ENCODE results near the gene LTC4S. TPM values are rescaled to one million over a fixed set of nuclear protein-coding genes. Genes with fewer than 3 reads are reported as not detected.
"Not testable (repeated sequence)": the region's sequence is repeated elsewhere in the genome, so short reads cannot be mapped to it uniquely, and the experiment has no call there.

Gene LTC4S, protein sequence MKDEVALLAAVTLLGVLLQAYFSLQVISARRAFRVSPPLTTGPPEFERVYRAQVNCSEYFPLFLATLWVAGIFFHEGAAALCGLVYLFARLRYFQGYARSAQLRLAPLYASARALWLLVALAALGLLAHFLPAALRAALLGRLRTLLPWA
- 26.0 TPM for total RNA-seq

DNA sequence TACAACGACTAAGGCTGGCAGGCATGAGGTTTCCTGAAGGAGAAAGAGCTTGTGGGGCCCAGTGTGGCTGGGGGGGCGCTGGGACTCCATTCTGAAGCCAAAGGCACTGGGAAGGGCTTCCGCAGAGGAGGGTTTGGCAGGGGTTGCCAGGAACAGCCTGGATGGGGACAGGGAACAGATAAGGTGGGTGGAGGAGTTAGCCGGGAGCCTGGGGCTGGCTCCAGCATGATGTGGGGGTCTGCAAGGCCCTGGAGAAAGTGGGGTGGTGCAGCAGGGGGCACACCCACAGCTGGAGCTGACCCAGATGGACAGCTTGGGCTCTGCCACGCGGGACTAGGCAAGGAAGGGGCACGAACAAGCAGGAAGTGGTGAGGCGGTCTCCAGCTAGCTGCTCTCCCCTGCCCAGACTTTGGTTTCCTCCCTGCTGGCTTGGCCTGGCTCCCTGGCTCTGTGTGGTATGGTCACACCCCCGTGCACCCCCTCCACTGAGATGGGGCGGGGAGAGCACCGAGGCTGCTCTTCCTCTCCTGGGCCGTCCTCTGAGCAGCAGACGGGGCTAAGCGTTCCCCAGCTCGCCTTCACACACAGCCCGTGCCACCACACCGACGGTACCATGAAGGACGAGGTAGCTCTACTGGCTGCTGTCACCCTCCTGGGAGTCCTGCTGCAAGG is at the start of gene LTC4S:
Gene LTC4S, plus strand, starts transcription at position 519 of the 672 bp plus-strand sequence. Its CDS starts 95 bp downstream, at position 614.
- DNase-seq (ENCODE audit: low spot score): peak; percentile 83

DNA sequence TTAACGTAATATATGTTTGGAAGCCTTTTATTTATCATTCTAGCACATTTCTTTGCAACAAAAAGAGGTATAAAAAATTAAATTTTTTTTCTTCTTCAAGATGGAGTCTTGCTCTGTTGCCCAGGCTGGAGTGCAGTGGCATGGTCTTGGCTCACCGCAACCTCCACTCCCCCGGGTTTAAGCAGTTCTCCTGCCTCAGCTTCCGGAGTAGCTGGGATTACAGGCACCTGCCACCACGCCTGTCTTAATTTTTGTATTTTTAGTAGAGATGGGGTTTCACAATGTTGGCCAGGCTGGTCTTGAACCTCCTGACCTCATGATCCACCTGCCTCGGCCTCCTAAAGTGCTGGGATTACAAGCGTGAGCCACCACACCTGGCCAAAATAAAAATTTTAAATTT is 49.7 kb upstream of the LTC4S start:
- not testable (repeated sequence) for DNase-seq (ENCODE audit: low spot score)

DNA sequence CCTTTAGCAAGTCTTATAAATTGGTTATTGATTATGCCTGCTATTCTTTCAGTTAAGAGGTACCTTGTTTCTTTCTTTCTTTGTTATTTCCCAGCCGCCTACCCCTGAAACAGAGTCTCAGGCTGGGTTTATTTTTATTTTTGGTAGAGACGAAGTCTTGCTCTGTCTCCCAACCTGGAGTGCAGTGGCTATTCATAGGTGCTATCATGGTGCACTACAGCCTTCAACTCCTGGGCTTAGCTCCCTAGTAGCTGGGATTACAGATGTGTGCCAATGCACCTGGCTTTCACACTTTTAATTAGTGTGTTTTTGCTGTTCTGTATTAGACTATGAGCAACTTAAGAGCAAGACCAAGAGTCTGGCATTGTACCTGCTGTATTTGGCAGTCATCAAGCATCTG is 46.9 kb upstream of the LTC4S start:
- DNase-seq (ENCODE audit: low spot score): no peak

DNA sequence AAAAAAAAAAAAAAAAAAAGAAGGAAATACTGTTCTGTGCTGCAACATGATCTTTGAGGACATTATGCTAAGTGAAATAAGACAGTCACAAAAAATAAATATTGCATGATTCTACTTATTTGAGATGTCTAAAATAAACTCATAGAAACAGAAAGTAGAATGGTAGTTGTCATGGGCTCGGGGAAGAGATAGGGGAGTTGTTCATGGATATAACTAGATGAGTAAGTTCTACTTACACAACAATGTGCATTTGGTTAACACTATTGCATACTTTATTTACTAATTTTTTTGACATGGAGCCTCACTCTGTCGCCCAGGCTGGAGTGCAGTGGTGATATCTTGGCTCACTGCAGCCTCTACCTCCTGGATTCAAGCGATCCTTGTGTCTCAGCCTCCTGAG is 46.0 kb upstream of the LTC4S start:
- DNase-seq (ENCODE audit: low spot score): no peak

DNA sequence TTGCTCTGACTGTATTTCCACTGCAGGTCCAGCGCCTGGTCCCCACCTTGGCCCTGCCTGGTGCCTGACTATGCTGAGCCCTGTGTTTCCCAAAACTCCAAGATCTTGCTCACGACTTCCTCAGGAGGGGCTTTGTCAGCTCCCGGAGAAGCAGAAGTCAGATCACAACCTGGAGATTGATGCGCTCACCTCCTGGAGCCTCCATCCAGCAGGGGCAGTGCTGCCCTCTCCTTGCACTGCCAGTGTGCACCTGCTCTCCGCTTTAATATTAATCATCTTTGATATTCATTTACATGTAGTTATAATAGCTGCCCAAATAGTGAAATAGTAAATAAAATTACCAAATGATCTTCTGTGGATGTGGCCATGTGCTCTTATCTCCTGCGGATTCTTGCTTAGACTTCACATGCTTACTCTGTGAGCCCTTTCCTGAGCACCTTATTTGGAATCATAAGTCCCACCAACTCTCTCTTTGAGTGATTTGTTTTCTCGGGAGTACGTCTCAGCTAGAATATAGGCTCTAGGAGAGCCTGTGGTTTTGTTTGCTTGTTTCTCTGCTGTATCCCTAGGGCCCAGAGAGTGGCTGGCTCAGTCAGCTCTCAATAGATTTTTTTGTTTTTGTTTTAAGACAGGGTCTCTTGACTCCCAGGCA is 43.8 kb upstream of the LTC4S start:
- DNase-seq (ENCODE audit: low spot score): no peak

DNA sequence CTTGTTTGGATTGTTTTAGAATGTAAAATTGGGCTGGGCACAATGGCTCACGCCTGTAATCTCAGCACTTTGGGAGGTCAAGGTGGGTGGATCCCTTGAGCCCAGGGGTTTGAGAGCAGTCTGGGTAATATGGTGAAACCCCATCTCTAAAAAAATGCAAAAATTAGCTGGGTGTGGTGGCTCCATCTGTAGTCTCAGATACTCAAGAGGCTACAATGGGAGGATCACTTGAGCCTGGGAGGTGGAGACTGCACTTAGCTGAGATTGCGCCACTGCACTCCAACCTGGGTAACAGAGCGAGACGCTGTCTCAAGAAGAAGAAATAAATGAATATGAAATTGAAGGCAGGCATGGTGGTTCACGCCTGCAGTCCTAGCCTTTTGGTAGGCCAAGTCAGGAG is 39.8 kb upstream of the LTC4S start:
- no peak for DNase-seq (ENCODE audit: low spot score)

DNA sequence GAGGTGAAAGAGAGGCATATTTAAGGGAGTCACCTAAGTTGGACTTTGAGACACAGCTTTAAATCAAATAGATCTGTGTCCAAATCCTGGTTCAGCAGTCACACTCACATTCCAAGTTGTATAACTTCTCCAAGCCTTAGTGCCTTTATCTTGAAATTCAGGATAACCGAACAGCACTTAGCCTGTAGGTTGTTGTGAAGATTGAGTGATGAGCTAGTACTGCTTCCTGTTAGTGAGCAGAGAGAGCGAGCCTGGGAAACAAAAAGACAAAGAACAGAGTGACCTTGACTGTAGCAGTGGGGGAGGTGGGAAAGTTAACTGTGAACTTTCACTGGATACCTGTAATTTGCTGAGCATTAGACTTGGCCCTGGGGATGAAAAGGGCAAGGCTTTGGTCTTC is 38.8 kb upstream of the LTC4S start:
- DNase-seq (ENCODE audit: low spot score): no peak

DNA sequence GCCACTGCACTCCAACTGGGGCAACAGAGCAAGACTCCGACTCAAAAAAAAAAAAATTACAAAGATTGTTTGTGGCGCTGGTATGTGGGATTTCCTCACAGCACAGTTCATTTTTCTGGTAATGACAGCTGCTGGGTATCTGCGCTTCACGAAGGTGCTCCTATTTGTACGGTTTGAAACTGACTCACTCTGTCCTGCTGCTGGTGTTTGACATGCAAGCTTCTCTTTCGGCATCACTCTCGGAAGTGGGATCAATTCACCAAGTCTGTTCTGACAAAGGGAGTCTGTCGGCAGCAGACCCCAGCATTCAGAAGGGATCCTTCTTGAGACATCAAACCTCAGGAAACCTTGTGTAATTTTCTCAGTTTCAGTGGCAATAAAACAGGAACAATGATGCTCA is 34.8 kb upstream of the LTC4S start:
- DNase-seq (ENCODE audit: low spot score): no peak

DNA sequence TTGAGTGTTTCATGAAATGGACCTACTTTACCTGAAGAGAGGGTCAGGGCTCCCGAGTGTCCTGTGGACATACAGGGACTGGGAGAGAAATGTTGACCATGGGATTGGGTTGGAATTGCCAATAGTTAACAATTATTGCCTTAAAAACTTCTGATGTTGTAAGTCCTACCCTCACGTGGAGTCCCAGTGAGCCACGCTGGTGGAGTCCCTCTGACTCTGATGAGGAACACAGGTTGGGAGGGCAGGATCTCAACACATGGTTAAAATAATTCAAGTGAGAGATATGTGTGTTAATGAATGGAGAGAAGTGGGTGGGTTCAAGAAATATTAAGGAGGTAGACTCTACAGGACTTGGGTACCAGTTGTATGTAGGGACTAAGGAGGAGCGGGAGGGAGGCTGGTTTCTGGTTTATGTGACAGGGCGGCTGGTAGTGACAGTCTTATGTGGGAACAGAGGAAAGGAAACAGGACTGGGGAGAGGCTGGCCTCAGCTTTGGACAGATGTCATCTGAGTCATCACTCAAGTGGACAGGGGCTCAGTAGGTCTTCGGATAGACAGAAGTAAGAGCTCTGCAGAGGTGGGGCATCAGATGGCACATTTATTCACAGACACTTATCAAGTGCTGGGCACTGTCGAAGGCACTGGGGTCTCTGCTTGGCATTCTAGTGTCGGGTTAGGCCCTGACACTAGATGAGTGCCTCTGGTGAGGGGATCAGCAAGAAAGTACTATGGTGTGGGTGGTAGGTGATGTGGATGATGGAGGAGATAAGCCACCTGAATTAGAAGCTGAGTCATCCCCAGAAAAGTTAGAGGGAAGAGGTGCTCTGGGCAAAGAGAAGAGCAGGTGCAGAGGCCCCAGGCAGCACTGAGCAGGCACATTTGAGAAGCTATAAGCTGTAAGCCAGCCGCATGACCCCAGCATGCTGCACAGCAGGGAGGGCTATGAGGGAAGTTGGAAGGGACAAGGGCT is 33.9 kb upstream of the LTC4S start:
- no peak for DNase-seq (ENCODE audit: low spot score)

DNA sequence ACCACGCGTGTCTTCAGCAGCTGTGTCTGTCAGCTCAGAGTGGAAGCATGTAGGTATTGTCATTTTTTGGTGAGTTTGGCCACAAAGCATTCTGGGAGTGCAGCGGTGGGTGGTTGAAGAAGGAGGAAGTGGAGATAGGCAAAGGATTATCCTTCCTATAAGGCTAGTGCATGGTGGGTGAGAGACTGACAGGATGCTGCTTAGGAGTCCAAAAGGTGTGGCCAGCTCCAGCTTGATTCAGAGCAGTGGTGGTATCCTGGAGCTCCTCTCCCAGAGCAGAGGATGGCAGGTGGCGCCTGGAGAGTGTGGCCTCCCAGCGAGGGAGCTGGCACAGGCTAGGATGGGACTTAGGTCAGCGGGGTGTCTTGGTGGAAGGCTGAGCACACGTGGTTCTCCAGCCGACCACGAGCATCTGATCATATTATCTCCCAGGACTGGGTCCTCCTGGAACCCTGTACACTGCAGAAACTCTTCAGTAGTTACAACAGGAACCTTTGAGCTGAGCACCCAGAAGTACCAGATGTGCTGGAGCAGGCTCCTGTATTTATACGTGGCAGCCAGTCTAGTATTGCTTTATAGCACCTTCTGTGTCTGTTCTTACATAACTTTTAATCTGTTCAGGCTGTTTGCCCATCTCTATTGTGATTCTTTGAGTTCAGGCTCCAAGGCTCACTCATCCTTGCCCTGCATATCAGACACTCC is 31.6 kb upstream of the LTC4S start:
- DNase-seq (ENCODE audit: low spot score): no peak

DNA sequence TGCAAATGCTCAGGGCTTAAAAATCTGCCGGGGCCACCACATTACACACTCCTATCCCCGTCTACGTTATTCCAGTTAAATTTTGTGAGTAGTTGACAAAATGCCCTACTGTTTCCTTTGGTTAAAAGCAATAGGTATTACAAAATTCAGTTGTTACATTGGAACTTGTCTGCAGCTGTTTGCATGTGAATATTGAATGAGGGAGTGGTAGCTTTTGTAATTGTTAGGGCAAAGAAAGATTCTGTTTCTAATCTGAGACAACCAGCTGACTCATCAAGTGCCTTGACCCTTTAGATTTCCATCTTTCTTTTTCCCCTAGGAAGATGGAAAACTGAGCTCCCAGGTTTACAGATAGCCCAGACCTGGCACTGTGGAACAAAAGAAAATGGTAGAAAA is 31.0 kb upstream of the LTC4S start:
- DNase-seq (ENCODE audit: low spot score): no peak

DNA sequence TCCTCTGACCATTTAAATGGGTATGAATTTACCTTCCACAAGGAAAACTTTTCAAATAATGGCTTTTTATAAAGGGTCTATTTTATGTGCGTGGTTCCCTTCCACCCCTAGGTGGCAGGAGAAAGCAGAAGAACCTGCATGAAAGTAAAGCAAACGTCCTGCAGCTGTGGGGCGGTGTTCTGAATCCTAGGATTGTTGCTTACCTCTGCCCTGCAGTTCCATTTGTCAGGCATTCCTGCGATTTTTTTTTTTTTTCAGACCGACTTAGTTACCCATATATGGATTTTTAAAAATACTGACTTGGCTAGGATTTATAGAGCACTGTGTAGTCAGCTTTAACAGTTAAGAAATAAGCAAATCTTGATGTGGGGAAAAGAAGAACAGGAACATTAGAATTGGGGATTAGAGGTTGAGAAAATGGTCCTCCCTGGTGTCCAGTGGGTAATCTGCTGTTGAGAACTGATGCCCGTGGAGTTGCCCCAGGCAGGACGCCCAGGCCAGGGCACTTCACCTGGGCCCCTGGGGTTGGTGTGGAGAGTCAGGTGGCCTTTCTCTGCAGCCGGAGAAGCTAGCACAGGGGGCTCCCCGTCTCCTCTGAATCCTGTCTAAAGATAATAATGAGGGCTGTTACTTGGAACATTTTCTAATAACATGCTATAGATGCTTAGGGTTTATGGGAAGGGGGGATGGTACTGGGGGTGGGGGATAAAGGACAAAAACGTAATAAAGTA is 30.4 kb upstream of the LTC4S start:
- DNase-seq (ENCODE audit: low spot score): peak; percentile 76

DNA sequence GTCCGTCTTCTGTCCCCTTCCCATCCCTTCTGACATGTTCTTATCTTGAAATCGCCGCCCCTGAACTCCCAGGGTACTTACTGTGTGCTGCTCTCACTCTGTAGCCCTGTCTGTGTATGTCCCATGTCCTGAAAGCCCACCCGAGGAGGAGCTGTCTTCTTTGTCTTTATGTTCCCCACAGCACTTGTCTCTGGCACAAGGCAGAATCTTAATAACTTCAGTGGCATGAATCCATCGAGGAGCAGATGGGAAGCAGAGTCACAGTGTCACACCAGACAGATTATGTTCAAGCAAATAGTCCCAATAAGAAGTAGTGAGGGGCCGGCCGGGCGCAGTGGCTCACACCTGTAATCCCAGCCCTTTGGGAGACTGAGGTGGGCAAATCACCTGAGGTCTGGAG is 29.7 kb upstream of the LTC4S start:
- DNase-seq (ENCODE audit: low spot score): no peak

DNA sequence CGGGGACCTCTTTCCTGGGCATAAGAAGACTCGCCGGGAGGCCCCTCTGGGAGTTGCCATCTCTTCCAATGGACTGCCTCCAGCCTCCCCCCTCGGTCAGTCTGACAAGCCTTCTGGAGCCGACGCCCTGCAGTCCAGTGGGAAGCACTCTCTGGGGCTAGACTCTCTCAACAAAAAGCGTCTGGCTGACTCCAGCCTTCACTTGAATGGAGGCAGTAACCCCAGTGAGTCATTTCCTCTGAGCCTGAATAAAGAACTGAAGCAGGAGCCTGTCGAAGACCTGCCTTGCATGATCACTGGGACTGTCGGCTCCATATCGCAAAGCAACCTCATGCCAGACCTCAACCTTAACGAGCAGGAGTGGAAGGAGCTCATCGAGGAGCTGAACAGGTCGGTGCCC is 28.4 kb upstream of the LTC4S start:
- DNase-seq (ENCODE audit: low spot score): no peak

DNA sequence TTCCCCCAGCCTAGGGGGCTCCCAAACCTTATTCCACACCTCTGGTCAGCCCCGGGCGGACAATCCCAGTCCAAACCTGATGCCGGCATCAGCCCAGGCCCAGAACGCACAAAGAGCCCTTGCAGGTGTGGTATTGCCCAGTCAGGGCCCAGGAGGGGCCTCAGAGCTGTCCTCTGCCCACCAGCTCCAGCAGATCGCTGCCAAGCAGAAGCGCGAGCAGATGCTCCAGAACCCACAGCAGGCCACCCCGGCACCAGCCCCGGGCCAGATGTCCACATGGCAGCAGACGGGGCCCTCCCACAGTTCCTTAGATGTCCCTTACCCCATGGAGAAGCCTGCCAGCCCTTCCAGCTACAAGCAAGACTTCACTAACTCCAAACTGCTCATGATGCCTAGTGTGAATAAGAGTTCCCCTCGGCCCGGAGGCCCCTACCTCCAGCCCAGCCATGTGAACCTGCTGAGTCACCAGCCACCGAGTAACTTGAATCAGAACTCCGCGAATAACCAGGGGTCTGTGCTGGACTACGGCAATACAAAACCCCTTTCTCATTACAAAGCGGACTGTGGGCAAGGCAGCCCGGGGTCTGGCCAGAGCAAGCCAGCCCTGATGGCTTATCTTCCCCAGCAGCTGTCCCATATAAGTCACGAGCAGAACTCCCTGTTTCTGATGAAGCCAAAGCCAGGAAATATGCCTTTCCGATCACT is 27.6 kb upstream of the LTC4S start:
- DNase-seq (ENCODE audit: low spot score): no peak

DNA sequence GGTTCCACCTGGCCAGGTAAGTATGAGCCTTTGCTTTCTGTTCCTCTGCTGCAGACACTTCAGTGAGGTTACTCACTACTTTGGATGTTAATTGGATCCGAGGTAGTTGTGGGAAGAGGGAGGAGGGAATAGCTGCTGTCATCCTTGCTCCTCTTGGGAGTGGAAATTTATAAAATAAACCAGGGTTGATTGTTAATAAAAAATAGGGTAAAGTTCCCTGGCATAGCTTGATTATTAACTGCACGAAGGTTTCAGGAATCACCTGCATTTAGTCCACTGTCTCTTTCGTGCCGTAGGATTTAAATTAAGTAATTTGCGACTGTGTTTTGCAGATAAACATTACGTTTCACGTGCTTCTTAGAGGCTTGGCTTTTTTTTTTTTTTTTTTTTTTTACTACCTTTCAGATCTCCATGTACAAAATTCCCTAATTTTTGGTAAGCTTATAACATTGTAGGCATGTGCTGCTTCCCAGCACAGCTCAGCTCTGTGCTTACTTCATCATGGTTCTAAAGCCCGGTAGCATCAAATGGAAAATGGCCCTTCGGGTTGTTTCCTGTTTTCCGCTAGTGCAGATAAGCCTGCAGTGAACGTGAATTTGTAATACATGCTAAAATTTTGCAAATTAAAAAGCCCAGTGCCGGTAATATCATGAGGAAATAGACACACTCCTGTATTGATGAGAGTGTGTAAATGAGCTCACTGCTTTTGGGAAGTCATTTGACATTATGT is 26.9 kb upstream of the LTC4S start:
- DNase-seq (ENCODE audit: low spot score): no peak

DNA sequence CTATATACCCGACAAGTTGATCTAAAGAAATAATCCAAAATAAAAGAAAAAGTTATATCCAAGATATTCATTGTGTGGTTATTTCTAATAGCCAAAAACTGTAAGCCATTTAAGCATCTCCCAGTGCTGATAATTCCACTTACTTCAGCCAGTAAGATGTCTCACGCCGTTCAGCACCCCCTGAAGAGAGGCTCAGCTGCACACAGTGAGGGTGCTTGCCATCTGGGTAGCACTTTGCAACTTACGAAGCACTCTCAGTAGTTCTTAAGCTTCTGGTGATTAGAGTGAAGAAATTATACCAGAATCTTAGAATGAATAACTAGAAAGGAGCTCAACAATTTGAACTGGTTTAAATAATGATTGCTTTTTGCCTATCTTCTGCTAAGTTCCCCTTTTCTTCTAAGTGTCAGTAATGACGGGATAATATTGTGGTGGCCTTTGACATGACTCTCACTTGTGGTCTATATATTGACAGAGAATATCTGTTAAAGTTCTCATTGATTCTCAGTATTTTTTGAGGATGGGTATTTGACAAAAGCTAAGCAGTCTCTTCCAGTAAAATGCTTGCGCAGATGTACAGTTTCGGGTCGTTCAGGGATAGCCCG is 26.2 kb upstream of the LTC4S start:
- no peak for DNase-seq (ENCODE audit: low spot score)

DNA sequence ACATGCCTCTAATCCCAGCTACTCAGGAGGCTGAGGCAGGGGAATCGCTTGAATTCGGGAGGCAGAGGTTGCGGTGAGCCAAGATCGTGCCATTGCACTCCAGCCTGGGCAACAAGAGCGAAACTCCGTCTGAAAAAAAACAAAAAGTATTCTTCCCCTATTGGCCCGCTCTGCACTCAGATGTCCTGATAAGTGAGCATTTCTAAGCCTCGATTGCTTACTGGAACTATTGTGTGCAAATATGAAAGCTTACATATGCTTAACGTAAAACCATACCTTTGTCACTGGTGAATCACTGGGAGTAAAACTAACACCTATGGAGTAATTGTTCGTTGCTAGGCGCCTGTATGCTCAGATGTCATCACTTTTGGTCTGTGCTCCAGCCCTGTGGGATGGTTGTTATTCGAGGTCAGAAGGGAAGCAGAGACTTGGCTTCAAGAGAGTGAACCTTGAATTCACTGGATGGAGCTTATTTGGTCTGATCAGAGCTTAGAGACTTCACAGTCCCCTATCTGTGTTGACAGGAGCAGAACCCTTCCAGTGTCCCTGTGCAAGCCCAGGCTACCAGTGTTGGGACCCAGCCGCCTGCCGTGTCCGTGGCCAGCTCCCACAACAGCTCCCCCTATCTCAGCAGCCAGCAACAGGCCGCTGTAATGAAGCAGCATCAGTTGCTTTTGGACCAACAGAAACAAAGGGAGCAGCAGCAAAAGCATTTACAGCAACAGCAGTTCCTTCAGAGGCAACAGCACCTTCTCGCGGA is 25.3 kb upstream of the LTC4S start:
- no peak for DNase-seq (ENCODE audit: low spot score)
